ENCODE measurements around the gene PON3. TPM values are rescaled to one million over a fixed set of nuclear protein-coding genes. Genes with fewer than 3 reads are reported as not detected.

Gene PON3
- total and polyA plus RNA-seq, 2 of the 4 experiments (the other 2 are of a cell fraction) = not detected

- H3K9me1 ChIP-seq (ENCODE audit: insufficient read depth, low read length) = peaks cover 4% of the 10 kb centered on the region; the same call in 1 of the 2 replicates
- no peak overlapping the region for H2AK5ac ChIP-seq (ENCODE audit: low read depth, low read length)
- H2AFZ ChIP-seq (replicated peaks; ENCODE audit: low read length, poor library complexity) = no peak overlapping the region
- H3K4me3 ChIP-seq (ENCODE audit: insufficient read depth, low read depth, low read length) = no peak overlapping the region
- DNase-seq (peak; percentile 11), ATAC-seq (ENCODE audit: low read depth) (no peak)
- dilution Hi-C loops (cut with HindIII; ENCODE audit: low sequenced_read_pairs, unreplicated experiment) (no loop called here), in situ Hi-C loops (cut with MboI; ENCODE audit: low sequenced_read_pairs) (no loop called here), intact Hi-C loops (cut with micrococcal nuclease) (no loop called here)
- H3K27ac ChIP-seq (ENCODE audit: insufficient read depth, low read length) = no peak overlapping the region
- no TSS peak for BruUV-seq (replicated peaks)
- WGBS, 2 experiments (ENCODE audit: extremely low coverage in 2 of 2, insufficient read length in 1 of 2) = no CpG with 5 or more reads among the region's 1 CpG
- H2BK15ac ChIP-seq (ENCODE audit: low read depth, low read length) = no peak overlapping the region
- CTCF ChIA-PET = interaction anchor here (1.0 kb wide), 1 partner anchor 266 kb away, joined by 5 read pairs; no protein-coding TSS in a partner anchor
- no peaks in the 10 kb centered on the region for H3K9me3 ChIP-seq (ENCODE audit: control insufficient read depth, insufficient read depth, low read length)
- no peaks in the 10 kb centered on the region for H4K20me1 ChIP-seq (ENCODE audit: insufficient read depth, low read length)
- no peak for TF ChIP-seq RCOR1 (IDR thresholded peaks at IDR 0.05; ENCODE audit: insufficient replicate concordance, low read length)
- TF ChIP-seq MAFK (IDR thresholded peaks at IDR 0.05; ENCODE audit: low read depth, low read length) = no peak
- no peak for TF ChIP-seq ELK1 (IDR thresholded peaks at IDR 0.05; ENCODE audit: borderline replicate concordance, low read depth, low read length)
- no peak for TF ChIP-seq SMC3 (IDR thresholded peaks at IDR 0.05; ENCODE audit: low read depth, low read length)
- TF ChIP-seq CEBPB (IDR thresholded peaks at IDR 0.05; ENCODE audit: low read depth, low read length) = no peak
- no peak for TF ChIP-seq RFX5 (IDR thresholded peaks at IDR 0.05; ENCODE audit: low read depth, low read length)
- TF ChIP-seq BHLHE40 (IDR thresholded peaks at IDR 0.05; ENCODE audit: low read depth, low read length) = no peak
- TF ChIP-seq CTCF (conservative IDR thresholded peaks at IDR 0.05; ENCODE audit: low read depth, low read length) = no peak
- no peak for TF ChIP-seq RAD21 (IDR thresholded peaks at IDR 0.05; ENCODE audit: low read length)
- no peak for TF ChIP-seq FOS (IDR thresholded peaks at IDR 0.05; ENCODE audit: low read depth, low read length)
- no peak for TF ChIP-seq MAZ (IDR thresholded peaks at IDR 0.05; ENCODE audit: borderline replicate concordance, low read depth, low read length)
- TF ChIP-seq USF2 (IDR thresholded peaks at IDR 0.05; ENCODE audit: low read depth, low read length) = no peak
- TF ChIP-seq MXI1 (IDR thresholded peaks at IDR 0.05; ENCODE audit: borderline replicate concordance, low read depth, low read length) = no peak
- no peak overlapping the region for H3K4ac ChIP-seq (ENCODE audit: low read depth, low read length)
- H3K79me1 ChIP-seq (ENCODE audit: low read depth in 1 of 2, low read length in 2 of 2) = peaks cover 10 to 26% of the 10 kb centered on the region in 2 experiments; a peak in 3 of 4 replicates
- no peak overlapping the region for H4K8ac ChIP-seq (ENCODE audit: low read depth in 2 of 2, low read length in 2 of 2)
- no peak overlapping the region for H3K9ac ChIP-seq (ENCODE audit: low read depth, low read length)
- no peak overlapping the region for H3K18ac ChIP-seq (ENCODE audit: low read depth, low read length)
- no peak overlapping the region for H3K14ac ChIP-seq (replicated peaks; ENCODE audit: low read depth, low read length)
- H3K4me1 ChIP-seq (ENCODE audit: control insufficient read depth, insufficient read depth, low read length) = peaks cover 5% of the 10 kb centered on the region; the same call in 1 of the 2 replicates
- POLR2A ChIA-PET (ENCODE audit: unreplicated experiment) = no interaction called here
- H2BK20ac ChIP-seq (ENCODE audit: low read depth, low read length) = no peak overlapping the region
- H2BK120ac ChIP-seq (ENCODE audit: low read depth, low read length) = no peak overlapping the region
- no peaks in the 10 kb centered on the region for H3K27me3 ChIP-seq (ENCODE audit: control insufficient read depth, insufficient read depth, low read length)
- no peak overlapping the region for H3K4me2 ChIP-seq (ENCODE audit: low read depth, low read length)
- H3K23ac ChIP-seq (ENCODE audit: low read depth, low read length) = no peak overlapping the region
- no peak overlapping the region for H3K56ac ChIP-seq (ENCODE audit: extremely low read depth, insufficient read depth, low read length)
- H3K36me3 ChIP-seq (ENCODE audit: control insufficient read depth, insufficient read depth, low read length) = peaks cover 6% of the 10 kb centered on the region
- no peak overlapping the region for H4K5ac ChIP-seq (ENCODE audit: low read depth, low read length)
- H2AK9ac ChIP-seq (replicated peaks; ENCODE audit: low read depth, low read length, poor library complexity) = no peak overlapping the region
- H4K91ac ChIP-seq (ENCODE audit: insufficient read depth, low read depth, low read length) = no peak overlapping the region
- H2BK5ac ChIP-seq (ENCODE audit: low read depth, low read length, poor library complexity, severe bottlenecking) = no peak overlapping the region
Observed at GRCh38 chr7:95424716-95425115, 28.5 kb upstream of the PON3 start.

Measured in IMR-90 (cell line).